Fibroblast of pulmonary artery (primary cell): ENCODE data around the gene CH25H.

Experiments used
- DNase-seq: peaks from one replicate; pipeline ENCODE4 v3.0.0-alpha.2; 2010; ENCODE audit warnings: low read depth
- H3K4me3 ChIP-seq: replicated peaks from 2 replicates; pipeline ENCODE4 v1.5.1; 2011; ENCODE audit warnings: low read depth, mild to moderate bottlenecking, control low read depth, low read length, moderate library complexity
- CTCF ChIP-seq: IDR thresholded peaks from 2 replicates; pipeline ENCODE4 v1.5.1; 2011; ENCODE audit warnings: mild to moderate bottlenecking, control low read depth, low read length, inconsistent platforms; ENCODE audit errors: missing control alignments

Gene CH25H

GRCh38 chr10:89159316-89159715, 47.8 kb downstream of the CH25H start:
- no peak for DNase-seq
- no peak for TF ChIP-seq CTCF
- H3K4me3 ChIP-seq, result no peak overlapping the region

DNA sequence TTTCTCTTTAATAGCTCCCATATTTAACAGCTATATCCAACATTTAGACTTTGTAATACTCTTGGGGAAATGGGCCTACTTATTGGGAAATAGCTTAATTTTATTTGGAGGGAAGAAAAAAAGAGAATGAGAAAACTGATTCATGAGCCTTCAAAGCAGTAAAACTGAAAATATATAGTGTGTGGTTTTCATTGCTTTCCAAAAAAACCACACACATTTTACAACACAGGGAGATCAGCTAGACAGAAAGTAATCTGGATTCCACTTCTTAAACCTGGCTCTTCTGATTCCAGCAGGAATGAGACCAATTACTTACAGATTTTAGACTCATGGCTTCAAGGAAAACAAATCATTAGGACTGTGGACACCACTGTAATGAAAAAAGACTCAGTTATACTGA, 48.7 kb downstream of the CH25H start:
- H3K4me3 ChIP-seq, result no peak overlapping the region
- no peak for DNase-seq
- no peak for TF ChIP-seq CTCF

DNA sequence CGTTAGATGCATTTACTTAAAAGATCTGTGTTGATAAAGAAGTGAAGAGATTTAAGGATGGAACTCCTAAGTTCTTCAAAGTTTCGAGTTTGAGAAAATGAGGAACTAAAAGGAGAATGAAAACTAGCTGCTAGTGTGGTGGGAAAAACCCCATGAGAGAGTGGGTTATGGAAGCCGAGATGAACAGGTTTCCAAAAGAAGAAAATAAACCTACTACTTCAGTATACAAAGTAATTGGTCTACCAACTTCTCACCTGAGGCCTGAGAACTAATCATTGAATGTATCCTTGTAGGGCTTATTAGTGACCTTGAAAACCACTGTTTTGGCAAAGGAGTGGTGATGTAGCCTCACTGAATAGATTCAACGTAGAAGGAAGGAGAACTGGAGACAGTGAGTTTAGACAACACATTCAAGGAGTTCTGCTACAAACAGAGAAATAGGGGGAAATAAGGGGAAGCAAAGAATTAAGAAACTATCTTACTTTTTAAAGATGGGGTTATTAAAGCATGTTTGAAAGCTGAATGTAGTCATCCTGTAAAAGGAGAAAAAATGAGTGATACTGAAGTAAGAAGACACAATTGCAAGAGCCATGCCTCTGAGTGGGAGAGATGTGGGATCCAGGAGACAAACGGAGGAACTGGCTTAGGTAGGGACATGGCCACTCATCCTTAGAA, 50.8 kb downstream of the CH25H start:
- no peak for TF ChIP-seq CTCF
- no peak overlapping the region for H3K4me3 ChIP-seq
- DNase-seq, result no peak
